ENCODE results near the gene JARID2. TPM values are rescaled to one million over a fixed set of nuclear protein-coding genes. Genes with fewer than 3 reads are reported as not detected.

Gene JARID2
- total RNA-seq, 1 donor from 2014 or later = 17.9 TPM

DNA sequence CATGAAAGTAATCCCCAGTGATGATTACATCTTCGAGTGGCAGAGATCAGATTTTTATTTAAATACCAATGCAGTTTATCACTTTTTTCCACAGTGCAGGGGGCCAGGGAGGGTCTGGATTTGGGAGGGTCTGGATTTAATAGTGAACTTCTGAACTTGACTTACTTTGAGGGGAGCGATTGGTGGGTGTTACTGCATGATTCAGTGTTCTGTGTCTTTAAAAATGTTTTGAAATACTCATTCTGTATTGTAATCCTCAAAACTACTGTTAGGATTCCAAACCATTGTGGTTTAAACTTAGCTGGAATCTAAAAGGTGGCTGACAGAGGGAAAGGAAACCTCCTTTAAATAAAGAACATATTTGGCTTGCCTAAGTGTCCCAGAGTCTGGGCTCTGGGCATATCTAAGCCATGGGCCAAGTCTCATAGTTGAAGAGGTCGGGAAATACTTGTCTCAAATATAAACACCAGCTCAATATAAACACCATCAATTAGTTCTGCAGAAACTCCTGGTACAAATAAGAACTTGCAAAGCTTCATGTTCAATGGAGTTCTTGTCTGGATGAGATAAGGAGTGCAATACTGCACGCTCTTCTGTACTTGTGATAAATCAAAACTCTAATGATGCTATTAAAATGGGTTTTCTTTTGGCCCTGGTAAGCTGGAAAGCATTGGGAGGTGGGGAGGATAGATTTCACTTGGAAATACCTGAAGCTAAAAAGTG lies 14.4 kb downstream of the JARID2 start:
- H3K4me3 ChIP-seq = no peak overlapping the region
- TF ChIP-seq POLR2A (IDR thresholded peaks at IDR 0.05) = no peak
- TF ChIP-seq, protein P1, sequence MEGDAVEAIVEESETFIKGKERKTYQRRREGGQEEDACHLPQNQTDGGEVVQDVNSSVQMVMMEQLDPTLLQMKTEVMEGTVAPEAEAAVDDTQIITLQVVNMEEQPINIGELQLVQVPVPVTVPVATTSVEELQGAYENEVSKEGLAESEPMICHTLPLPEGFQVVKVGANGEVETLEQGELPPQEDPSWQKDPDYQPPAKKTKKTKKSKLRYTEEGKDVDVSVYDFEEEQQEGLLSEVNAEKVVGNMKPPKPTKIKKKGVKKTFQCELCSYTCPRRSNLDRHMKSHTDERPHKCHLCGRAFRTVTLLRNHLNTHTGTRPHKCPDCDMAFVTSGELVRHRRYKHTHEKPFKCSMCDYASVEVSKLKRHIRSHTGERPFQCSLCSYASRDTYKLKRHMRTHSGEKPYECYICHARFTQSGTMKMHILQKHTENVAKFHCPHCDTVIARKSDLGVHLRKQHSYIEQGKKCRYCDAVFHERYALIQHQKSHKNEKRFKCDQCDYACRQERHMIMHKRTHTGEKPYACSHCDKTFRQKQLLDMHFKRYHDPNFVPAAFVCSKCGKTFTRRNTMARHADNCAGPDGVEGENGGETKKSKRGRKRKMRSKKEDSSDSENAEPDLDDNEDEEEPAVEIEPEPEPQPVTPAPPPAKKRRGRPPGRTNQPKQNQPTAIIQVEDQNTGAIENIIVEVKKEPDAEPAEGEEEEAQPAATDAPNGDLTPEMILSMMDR (IDR thresholded peaks at IDR 0.05) = no peak
- intact Hi-C loops (cut with DNase I) = no loop called here
- no peak overlapping the region for H3K27ac ChIP-seq
- no peaks in the 10 kb centered on the region for H3K27me3 ChIP-seq
- peaks cover 73% of the 10 kb centered on the region for H3K4me1 ChIP-seq
- no peak for DNase-seq (ENCODE audit: extremely low spot score in 2 of 2)
- no peaks in the 10 kb centered on the region for H3K36me3 ChIP-seq
- no peaks in the 10 kb centered on the region for H3K9me3 ChIP-seq

- Histone ChIP-seq H3K4me3 (no peak overlapping the region), H3K9me3 (no peaks in the 10 kb centered on the region), H3K27ac (no peak overlapping the region), H3K4me1 (peaks cover 74% of the 10 kb centered on the region), H3K36me3 (no peaks in the 10 kb centered on the region), H3K27me3 (no peaks in the 10 kb centered on the region)
- intact Hi-C loops (cut with DNase I) = no loop called here
- TF ChIP-seq POLR2A (IDR thresholded peaks at IDR 0.05) (no peak), POLR2AphosphoS5 (IDR thresholded peaks at IDR 0.05; ENCODE audit: insufficient read depth in 1 of 2, low read depth in 1 of 2) (no peak)
- TF ChIP-seq, protein P1 (IDR thresholded peaks at IDR 0.05) = no peak
- DNase-seq (ENCODE audit: extremely low spot score in 2 of 2) = no peak
These were observed 18.0 kb downstream of the JARID2 start for GRCh38 chr6:15263780-15264374.

DNA sequence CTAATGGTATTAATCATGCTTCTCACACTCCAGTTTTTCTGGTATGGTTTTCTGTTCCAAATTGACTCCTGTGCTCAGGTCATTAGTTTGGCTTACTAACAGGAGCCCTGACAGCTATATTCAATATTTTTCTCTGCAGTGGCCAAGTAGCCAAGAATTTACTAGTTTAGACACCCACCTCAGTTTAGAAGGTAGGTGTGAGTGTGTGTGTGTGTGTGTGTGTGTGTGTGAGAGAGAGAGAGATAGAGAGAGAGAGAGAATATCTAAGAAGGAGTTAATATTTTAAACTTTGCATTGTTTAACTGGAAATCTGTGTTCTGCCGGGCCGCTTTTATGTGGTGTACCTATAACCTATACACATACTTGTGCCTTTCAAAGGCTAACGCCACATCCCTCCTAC lies 18.5 kb downstream of the JARID2 start:
- intact Hi-C loops (cut with DNase I) = no loop called here
- H3K4me1 ChIP-seq = peaks cover 74% of the 10 kb centered on the region

GRCh38 chr6:15264902-15265761 lies 19.3 kb downstream of the JARID2 start:
- no peaks in the 10 kb centered on the region for H3K9me3 ChIP-seq
- H3K27ac ChIP-seq = no peak overlapping the region
- intact Hi-C loops (cut with DNase I) = no loop called here
- no peak for DNase-seq (ENCODE audit: extremely low spot score in 2 of 2)
- H3K4me3 ChIP-seq = no peak overlapping the region
- no peaks in the 10 kb centered on the region for H3K27me3 ChIP-seq
- H3K4me1 ChIP-seq = peaks cover 70% of the 10 kb centered on the region
- H3K36me3 ChIP-seq = no peaks in the 10 kb centered on the region
- TF ChIP-seq, protein P1 (IDR thresholded peaks at IDR 0.05) = no peak
- no peak for TF ChIP-seq POLR2AphosphoS5 (IDR thresholded peaks at IDR 0.05; ENCODE audit: insufficient read depth in 1 of 2, low read depth in 1 of 2)
- no peak for TF ChIP-seq POLR2A (IDR thresholded peaks at IDR 0.05)

More for the DNA sequence above, 18.5 kb downstream of the JARID2 start:
- DNase-seq (ENCODE audit: extremely low spot score in 2 of 2) = no peak
- H3K27ac ChIP-seq = no peak overlapping the region
- H3K36me3 ChIP-seq = no peaks in the 10 kb centered on the region
- H3K4me3 ChIP-seq = no peak overlapping the region
- no peaks in the 10 kb centered on the region for H3K27me3 ChIP-seq
- TF ChIP-seq POLR2AphosphoS5 (IDR thresholded peaks at IDR 0.05; ENCODE audit: insufficient read depth in 1 of 2, low read depth in 1 of 2) (no peak), POLR2A (IDR thresholded peaks at IDR 0.05) (no peak)
- TF ChIP-seq, protein P1 (IDR thresholded peaks at IDR 0.05) = no peak
- H3K9me3 ChIP-seq = no peaks in the 10 kb centered on the region
